H1 (cell line): ENCODE results near the gene STK11IP.

Experiments used
- EZH2 ChIP-seq: fragments of 200-600 bp; sonication (generic); IDR thresholded peaks from 2 replicates; pipeline ENCODE4 v1.7.1; 2012; ENCODE audit warnings: low read depth, mild to moderate bottlenecking, moderate library complexity, low read length, inconsistent platforms; ENCODE audit not compliant: severe bottlenecking
- GABPA ChIP-seq: IDR thresholded peaks from 2 replicates; pipeline ENCODE4 v1.6.1; 2011; ENCODE audit warnings: mild to moderate bottlenecking, low read length, moderate library complexity, borderline replicate concordance; ENCODE audit not compliant: insufficient read depth
- JUN ChIP-seq: IDR thresholded peaks from 2 replicates; pipeline ENCODE4 v1.6.1; 2011; ENCODE audit warnings: low read depth, mild to moderate bottlenecking, improper control_type of control experiment, low read length
- JUND ChIP-seq: IDR thresholded peaks from 2 replicates; pipeline ENCODE4 v1.6.1; 2011; ENCODE audit warnings: mild to moderate bottlenecking, improper control_type of control experiment, low read length
- SIN3A ChIP-seq, 2 experiments: IDR thresholded peaks in 1 of 2; conservative IDR thresholded peaks in 1 of 2; 2 replicates each; pipeline ENCODE4 v1.6.1; 2011 to 2012; ENCODE audit warnings: low read length in 2 of 2, improper control_type of control experiment in 1 of 2, low read depth in 1 of 2, mild to moderate bottlenecking in 1 of 2

GRCh38 chr2:219665926-219666325, 68.3 kb downstream of the STK11IP start:
- TF ChIP-seq JUND (no peak), GABPA (no peak), SIN3A (conservative IDR thresholded peaks at IDR 0.05 in 1 of 2, IDR thresholded peaks at IDR 0.05 in 1 of 2; ENCODE audit: low read depth in 1 of 2, low read length in 2 of 2) (no peak), EZH2 (no peak), JUN (no peak)
